ENCODE measurements around the gene C1D. TPM values are rescaled to one million over a fixed set of nuclear protein-coding genes. Genes with fewer than 3 reads are reported as not detected.
"Not testable (repeated sequence)": the region's sequence is repeated elsewhere in the genome, so short reads cannot be mapped to it uniquely, and the experiment has no call there.

Gene C1D
- total RNA-seq, 4 donors from 2014 or later: 7.1 to 35.3 (median 10.6) TPM

- Histone ChIP-seq H3K9me3 (no peaks in the 10 kb centered on the region), H3K36me3 (no peaks in the 10 kb centered on the region), H3K4me1 (no peaks in the 10 kb centered on the region), H3K27ac (no peak overlapping the region), H3K27me3 (no peaks in the 10 kb centered on the region), H3K4me3 (no peak overlapping the region)
- TF ChIP-seq POLR2A (IDR thresholded peaks at IDR 0.05): no peak
- TF ChIP-seq, protein P1, sequence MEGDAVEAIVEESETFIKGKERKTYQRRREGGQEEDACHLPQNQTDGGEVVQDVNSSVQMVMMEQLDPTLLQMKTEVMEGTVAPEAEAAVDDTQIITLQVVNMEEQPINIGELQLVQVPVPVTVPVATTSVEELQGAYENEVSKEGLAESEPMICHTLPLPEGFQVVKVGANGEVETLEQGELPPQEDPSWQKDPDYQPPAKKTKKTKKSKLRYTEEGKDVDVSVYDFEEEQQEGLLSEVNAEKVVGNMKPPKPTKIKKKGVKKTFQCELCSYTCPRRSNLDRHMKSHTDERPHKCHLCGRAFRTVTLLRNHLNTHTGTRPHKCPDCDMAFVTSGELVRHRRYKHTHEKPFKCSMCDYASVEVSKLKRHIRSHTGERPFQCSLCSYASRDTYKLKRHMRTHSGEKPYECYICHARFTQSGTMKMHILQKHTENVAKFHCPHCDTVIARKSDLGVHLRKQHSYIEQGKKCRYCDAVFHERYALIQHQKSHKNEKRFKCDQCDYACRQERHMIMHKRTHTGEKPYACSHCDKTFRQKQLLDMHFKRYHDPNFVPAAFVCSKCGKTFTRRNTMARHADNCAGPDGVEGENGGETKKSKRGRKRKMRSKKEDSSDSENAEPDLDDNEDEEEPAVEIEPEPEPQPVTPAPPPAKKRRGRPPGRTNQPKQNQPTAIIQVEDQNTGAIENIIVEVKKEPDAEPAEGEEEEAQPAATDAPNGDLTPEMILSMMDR (IDR thresholded peaks at IDR 0.05): no peak
- no peak for DNase-seq
These were observed 65.3 kb downstream of the C1D start for GRCh38 chr2:67997528-67997900.

DNA sequence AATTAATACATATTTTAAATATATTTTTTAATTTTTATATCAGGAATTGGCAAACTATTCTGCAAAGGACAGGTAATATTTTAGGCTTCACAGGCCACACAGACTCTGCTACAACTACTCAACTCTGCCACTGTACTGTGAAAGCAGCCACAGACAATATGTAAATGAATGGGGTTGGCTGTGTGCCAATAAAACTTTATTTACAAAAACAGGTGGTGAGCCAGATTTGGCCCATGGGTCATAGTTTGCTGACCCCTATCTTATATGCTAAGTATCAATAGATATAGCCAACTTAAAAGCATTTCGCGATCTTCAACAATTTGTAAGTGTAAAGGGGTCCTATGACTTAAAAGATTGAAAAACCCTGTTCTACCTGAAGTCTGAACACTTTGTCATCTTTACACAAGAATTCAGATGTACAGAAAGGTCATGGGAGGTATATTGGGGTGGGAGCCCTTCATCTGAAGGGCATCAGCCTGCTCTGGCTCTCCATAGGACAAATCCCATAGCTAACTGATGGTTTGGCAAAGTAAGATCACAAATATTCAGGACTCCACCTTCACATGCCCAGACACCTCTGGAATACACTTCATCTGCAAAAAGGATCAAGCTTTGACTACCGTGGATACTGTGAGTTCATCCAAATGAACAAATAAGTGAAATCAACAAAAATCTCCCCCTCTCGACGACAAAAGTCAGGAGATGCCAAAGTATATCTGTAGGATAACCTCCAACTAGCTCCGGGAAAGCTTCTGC is 65.9 kb downstream of the C1D start:
- Histone ChIP-seq H3K4me1 (no peaks in the 10 kb centered on the region), H3K9me3 (no peaks in the 10 kb centered on the region), H3K4me3 (no peak overlapping the region), H3K36me3 (no peaks in the 10 kb centered on the region), H3K27me3 (no peaks in the 10 kb centered on the region), H3K27ac (no peak overlapping the region)
- TF ChIP-seq, protein P1 (IDR thresholded peaks at IDR 0.05): no peak
- TF ChIP-seq POLR2A (IDR thresholded peaks at IDR 0.05): no peak
- DNase-seq: no peak

GRCh38 chr2:67994716-67995115 is 68.1 kb downstream of the C1D start:
- TF ChIP-seq, protein P1 (IDR thresholded peaks at IDR 0.05): no peak
- no peaks in the 10 kb centered on the region for H3K36me3 ChIP-seq
- DNase-seq: no peak

GRCh38 chr2:67994069-67994468 is 68.7 kb downstream of the C1D start:
- H3K27me3 ChIP-seq, DNase-seq, H3K9me3 ChIP-seq, H3K36me3 ChIP-seq, H3K4me1 ChIP-seq, H3K27ac ChIP-seq, H3K4me3 ChIP-seq: not testable (repeated sequence)

More at GRCh38 chr2:67994716-67995115, 68.1 kb downstream of the C1D start:
- Histone ChIP-seq H3K27ac (no peak overlapping the region), H3K9me3 (no peaks in the 10 kb centered on the region), H3K27me3 (no peaks in the 10 kb centered on the region), H3K4me3 (no peak overlapping the region), H3K4me1 (no peaks in the 10 kb centered on the region)

- Histone ChIP-seq H3K27ac (no peak overlapping the region), H3K4me3 (no peak overlapping the region), H3K4me1 (no peaks in the 10 kb centered on the region), H3K27me3 (no peaks in the 10 kb centered on the region), H3K9me3 (no peaks in the 10 kb centered on the region), H3K36me3 (no peaks in the 10 kb centered on the region)
- TF ChIP-seq POLR2A (IDR thresholded peaks at IDR 0.05): no peak
- TF ChIP-seq, protein P1 (IDR thresholded peaks at IDR 0.05): no peak
- no peak for DNase-seq
These were observed 69.5 kb downstream of the C1D start for GRCh38 chr2:67993329-67993728.

- TF ChIP-seq, protein P1 (IDR thresholded peaks at IDR 0.05): no peak
- TF ChIP-seq POLR2A (IDR thresholded peaks at IDR 0.05): no peak
- Histone ChIP-seq H3K4me1 (no peaks in the 10 kb centered on the region), H3K36me3 (no peaks in the 10 kb centered on the region), H3K9me3 (no peaks in the 10 kb centered on the region), H3K4me3 (no peak overlapping the region), H3K27ac (no peak overlapping the region), H3K27me3 (no peaks in the 10 kb centered on the region)
- DNase-seq: no peak
These were observed 71.3 kb downstream of the C1D start for GRCh38 chr2:67991456-67991855.

Other genes with a start within 250 kb of the C1D start
- gene PNO1, start 94.9 kb upstream of the C1D start, total RNA-seq: 10 to 100 TPM in 1 of 4 donors, 1 to 10 TPM in 3; 4.9 to 14.9 (median 5.7) TPM
- 10 to 100 TPM; 18.5 to 33.8 (median 25.4) TPM for gene PPP3R1, start 189.5 kb upstream of the C1D start, total RNA-seq